ENCODE results near the gene ATOH7.

- no peak for TF ChIP-seq CTCF (IDR thresholded peaks at IDR 0.05)
- no peak for TF ChIP-seq ZNF416 (CRISPR knock-in tag; IDR thresholded peaks at IDR 0.05)
- TF ChIP-seq ZNF423 (CRISPR knock-in tag; IDR thresholded peaks at IDR 0.05), result no peak
- no peak for TF ChIP-seq PRDM15 (CRISPR knock-in tag; IDR thresholded peaks at IDR 0.05)
- TF ChIP-seq IRF1 (CRISPR knock-in tag; IDR thresholded peaks at IDR 0.05), result no peak
- TF ChIP-seq ZNF317 (CRISPR knock-in tag; IDR thresholded peaks at IDR 0.05; ENCODE audit: borderline replicate concordance, low read depth), result no peak
- TF ChIP-seq CBFB (CRISPR knock-in tag; IDR thresholded peaks at IDR 0.05; ENCODE audit: low read depth), result no peak
- no peak for TF ChIP-seq ZBTB43 (CRISPR knock-in tag; IDR thresholded peaks at IDR 0.05)
- no peak for TF ChIP-seq ZNF138 (CRISPR knock-in tag; conservative IDR thresholded peaks at IDR 0.05)
- no peak for TF ChIP-seq SMAD3 (CRISPR knock-in tag; IDR thresholded peaks at IDR 0.05; ENCODE audit: borderline replicate concordance)
- TF ChIP-seq E2F1 (CRISPR knock-in tag; IDR thresholded peaks at IDR 0.05), result no peak
- no peak for TF ChIP-seq ATF6 (CRISPR knock-in tag; IDR thresholded peaks at IDR 0.05)
Measured at GRCh38 chr10:68188835-68189234, 43.1 kb downstream of the ATOH7 start.
